ES-I3 (cell line): ENCODE results near the gene KRTAP5-7.
"Not testable (repeated sequence)": the region's sequence is repeated elsewhere in the genome, so short reads cannot be mapped to it uniquely, and the experiment has no call there.

ENCODE experiments used
- H3K36me3 ChIP-seq: 2 replicates; pipeline ENCODE4 v1.6.1; 2013; ENCODE audit warnings: mild to moderate bottlenecking, low read length, control low read depth, moderate library complexity; ENCODE audit not compliant: insufficient read depth
- H3K4me1 ChIP-seq: 2 replicates; pipeline ENCODE4 v1.6.1; 2013; ENCODE audit warnings: mild to moderate bottlenecking, control low read depth, low read length; ENCODE audit not compliant: insufficient read depth
- H3K9ac ChIP-seq: 2 replicates; pipeline ENCODE4 v1.6.1; 2013; ENCODE audit warnings: low read depth, mild to moderate bottlenecking, low read length, moderate library complexity
- H3K9me3 ChIP-seq: 2 replicates; pipeline ENCODE4 v1.6.1; 2013; ENCODE audit warnings: mild to moderate bottlenecking, low read length, moderate library complexity; ENCODE audit not compliant: control insufficient read depth, insufficient read depth

KRTAP5-7 gene

GRCh38 chr11:71526796-71527575, at the start of gene KRTAP5-7:
KRTAP5-7 (plus strand) TSS chr11:71527267; CDS start chr11:71527301, 34 bp downstream.
- H3K9ac ChIP-seq, H3K4me1 ChIP-seq, H3K36me3 ChIP-seq, H3K9me3 ChIP-seq: not testable (repeated sequence)

- Histone ChIP-seq H3K4me1 (no peaks in the 10 kb centered on the region; the same call in 1 of the 2 replicates), H3K9ac (no peak overlapping the region), H3K9me3 (no peaks in the 10 kb centered on the region), H3K36me3 (peaks cover 6% of the 10 kb centered on the region)
These were observed 49.2 kb upstream of the KRTAP5-7 start for GRCh38 chr11:71477641-71478527.

- no peaks in the 10 kb centered on the region for H3K9me3 ChIP-seq
- H3K9ac ChIP-seq = no peak overlapping the region
- H3K36me3 ChIP-seq = peaks cover 8% of the 10 kb centered on the region
- no peaks in the 10 kb centered on the region; the same call in 1 of the 2 replicates for H3K4me1 ChIP-seq
These were observed 48.6 kb upstream of the KRTAP5-7 start for GRCh38 chr11:71478528-71478840.

- Histone ChIP-seq H3K9me3 (no peaks in the 10 kb centered on the region), H3K4me1 (no peaks in the 10 kb centered on the region; the same call in 1 of the 2 replicates), H3K9ac (no peak overlapping the region), H3K36me3 (peaks cover 7% of the 10 kb centered on the region)
These were observed 45.7 kb upstream of the KRTAP5-7 start for GRCh38 chr11:71481101-71481960.

- Histone ChIP-seq H3K9ac (no peak overlapping the region), H3K4me1 (no peaks in the 10 kb centered on the region; the same call in 1 of the 2 replicates), H3K36me3 (peaks cover 6% of the 10 kb centered on the region), H3K9me3 (no peaks in the 10 kb centered on the region)
These were observed 44.9 kb upstream of the KRTAP5-7 start for GRCh38 chr11:71482216-71482615.

- Histone ChIP-seq H3K9ac (no peak overlapping the region), H3K9me3 (no peaks in the 10 kb centered on the region), H3K36me3 (peaks cover 6% of the 10 kb centered on the region), H3K4me1 (peaks cover under 1% of the 10 kb centered on the region; the same call in 1 of the 2 replicates)
These were observed 44.2 kb upstream of the KRTAP5-7 start for GRCh38 chr11:71482746-71483364.

- Histone ChIP-seq H3K4me1 (peaks cover 9% of the 10 kb centered on the region; the same call in 1 of the 2 replicates), H3K9ac (no peak overlapping the region), H3K36me3 (peaks cover 6% of the 10 kb centered on the region), H3K9me3 (no peaks in the 10 kb centered on the region)
These were observed 43.4 kb upstream of the KRTAP5-7 start for GRCh38 chr11:71483692-71484091.

- Histone ChIP-seq H3K36me3 (peaks cover 6% of the 10 kb centered on the region; the same call in 1 of the 2 replicates), H3K9ac (no peak overlapping the region), H3K4me1 (peaks cover 14% of the 10 kb centered on the region; the same call in 1 of the 2 replicates), H3K9me3 (no peaks in the 10 kb centered on the region)
These were observed 42.6 kb upstream of the KRTAP5-7 start for GRCh38 chr11:71484248-71485062.

- no peaks in the 10 kb centered on the region for H3K9me3 ChIP-seq
- H3K36me3 ChIP-seq = peaks cover 6% of the 10 kb centered on the region; the same call in 1 of the 2 replicates
- no peak overlapping the region for H3K9ac ChIP-seq
- peaks cover 14% of the 10 kb centered on the region; the same call in 1 of the 2 replicates for H3K4me1 ChIP-seq
These were observed 42.0 kb upstream of the KRTAP5-7 start for GRCh38 chr11:71485063-71485399.

GRCh38 chr11:71485466-71485865, 41.6 kb upstream of the KRTAP5-7 start:
- Histone ChIP-seq H3K9me3 (no peaks in the 10 kb centered on the region), H3K9ac (no peak overlapping the region), H3K4me1 (peaks cover 14% of the 10 kb centered on the region; the same call in 1 of the 2 replicates), H3K36me3 (peaks cover 6% of the 10 kb centered on the region; the same call in 1 of the 2 replicates)

- Histone ChIP-seq H3K36me3 (peaks cover 6% of the 10 kb centered on the region; the same call in 1 of the 2 replicates), H3K9ac (no peak overlapping the region), H3K9me3 (no peaks in the 10 kb centered on the region), H3K4me1 (peaks cover 14% of the 10 kb centered on the region; the same call in 1 of the 2 replicates)
These were observed 40.7 kb upstream of the KRTAP5-7 start for GRCh38 chr11:71486320-71486719.

- Histone ChIP-seq H3K9ac (no peak overlapping the region), H3K9me3 (no peaks in the 10 kb centered on the region), H3K4me1 (peaks cover 14% of the 10 kb centered on the region; the same call in 1 of the 2 replicates), H3K36me3 (peaks cover 4% of the 10 kb centered on the region; the same call in 1 of the 2 replicates)
These were observed 38.3 kb upstream of the KRTAP5-7 start for GRCh38 chr11:71488681-71489270.
